SU-DHL-6 (cell line): ENCODE data around the gene DRD4.

Source experiments
- H2AFZ ChIP-seq: fragments of 200-600 bp; sonication (generic); 2 replicates; pipeline ENCODE4 v1.6.1; 2014; ENCODE audit warnings: low read depth, mild to moderate bottlenecking, moderate library complexity, mixed read lengths, antibody characterized with exemption, low read length; ENCODE audit not compliant: severe bottlenecking
- H3F3A ChIP-seq: fragments of 200-600 bp; shearing (Covaris generic); 2 replicates; pipeline ENCODE4 v1.6.0; 2016; ENCODE audit warnings: antibody characterized with exemption, mild to moderate bottlenecking; ENCODE audit not compliant: insufficient read depth
- H3K27ac ChIP-seq: fragments of 200-600 bp; sonication (generic); 2 replicates; pipeline ENCODE4 v1.5.1; 2016; ENCODE audit warnings: low read depth, mild to moderate bottlenecking, low read length, moderate library complexity, mixed read lengths
- H3K27me3 ChIP-seq: fragments of 200-600 bp; sonication (generic), shearing (Covaris generic); 2 replicates; pipeline ENCODE4 v1.6.0; 2014; ENCODE audit warnings: mild to moderate bottlenecking, low read length
- H3K36me3 ChIP-seq: fragments of 200-600 bp; sonication (generic); 2 replicates; pipeline ENCODE4 v1.6.1; 2014; ENCODE audit warnings: mild to moderate bottlenecking, low read length, mixed read lengths
- H3K4me2 ChIP-seq: fragments of 300-600, 200-600 bp; shearing (Covaris generic), sonication (generic); 2 replicates; pipeline ENCODE4 v1.6.0; 2014; ENCODE audit warnings: low read length, low read depth, mild to moderate bottlenecking; ENCODE audit not compliant: poor library complexity, severe bottlenecking
- H3K4me3 ChIP-seq: fragments of 200-600 bp; sonication (generic); 2 replicates; pipeline ENCODE4 v1.5.1; 2014; ENCODE audit warnings: antibody characterized with exemption, low read length, mild to moderate bottlenecking, mixed read lengths; ENCODE audit not compliant: insufficient read depth, poor library complexity, severe bottlenecking
- H3K79me2 ChIP-seq: fragments of 200-600 bp; sonication (generic); 2 replicates; pipeline ENCODE4 v1.6.1; 2014; ENCODE audit warnings: mild to moderate bottlenecking, low read length, moderate library complexity; ENCODE audit not compliant: insufficient read depth
- H3K9ac ChIP-seq: fragments of 200-600 bp; sonication (generic); 2 replicates; pipeline ENCODE4 v1.7.0; 2014; ENCODE audit warnings: mild to moderate bottlenecking, low read length
- H3K9me2 ChIP-seq: fragments of 200-600 bp; sonication (generic); replicated peaks from 2 replicates; pipeline ENCODE4 v1.6.1; 2014; ENCODE audit warnings: low read length; ENCODE audit not compliant: insufficient read depth
- H3K9me3 ChIP-seq: fragments of 200-600 bp; sonication (generic); 2 replicates; pipeline ENCODE4 v1.6.1; 2014; ENCODE audit warnings: low read length, mixed read lengths; ENCODE audit not compliant: insufficient read depth
- H4K20me1 ChIP-seq: fragments of 200-600 bp; sonication (generic); 2 replicates; pipeline ENCODE4 v1.6.1; 2014; ENCODE audit warnings: low read depth, mild to moderate bottlenecking, antibody characterized with exemption, low read length, moderate library complexity, mixed read lengths
- CTCF ChIP-seq: fragments of 200-600 bp; sonication (generic); IDR thresholded peaks from one replicate; pipeline ENCODE4 v1.5.1; 2017; ENCODE audit warnings: antibody characterized with exemption, mild to moderate bottlenecking, low read length, moderate library complexity; ENCODE audit not compliant: insufficient read depth, poor library complexity, severe bottlenecking
- EZH2phosphoT487 ChIP-seq: fragments of 200-600 bp; sonication (generic), shearing (Covaris generic); conservative IDR thresholded peaks from 2 replicates; pipeline ENCODE4 v1.6.1; 2018; ENCODE audit warnings: mild to moderate bottlenecking, antibody characterized with exemption, low read length, moderate library complexity, mixed read lengths

Gene DRD4

GRCh38 chr11:680970-681369, 43.9 kb downstream of the DRD4 start:
- no peak overlapping the region for H3K4me3 ChIP-seq
- no peaks in the 10 kb centered on the region for H3K79me2 ChIP-seq
- 0 out of 2 replicates have a peak, but pooled peaks cover 4% of the 10 kb centered on the region for H3K36me3 ChIP-seq
- H3K27ac ChIP-seq, result no peak overlapping the region
- no peaks in the 10 kb centered on the region for H3K9me2 ChIP-seq
- no peaks in the 10 kb centered on the region for H4K20me1 ChIP-seq
- no peaks in the 10 kb centered on the region for H3K27me3 ChIP-seq
- H2AFZ ChIP-seq, result no peak overlapping the region
- TF ChIP-seq CTCF, result no peak
- TF ChIP-seq EZH2phosphoT487, result no peak
- no peak overlapping the region for H3K4me2 ChIP-seq
- no peaks in the 10 kb centered on the region for H3K9me3 ChIP-seq
- H3K9ac ChIP-seq, result no peak overlapping the region
- no peaks in the 10 kb centered on the region for H3F3A ChIP-seq

GRCh38 chr11:686451-687243, 49.6 kb downstream of the DRD4 start:
- no peak for TF ChIP-seq CTCF
- Histone ChIP-seq H3K27me3 (no peaks in the 10 kb centered on the region), H3K4me2 (no peak overlapping the region), H3K9ac (no peak overlapping the region), H2AFZ (no peak overlapping the region), H4K20me1 (no peaks in the 10 kb centered on the region), H3K27ac (no peak overlapping the region), H3F3A (no peaks in the 10 kb centered on the region), H3K79me2 (no peaks in the 10 kb centered on the region), H3K9me2 (no peaks in the 10 kb centered on the region), H3K36me3 (no peaks in the 10 kb centered on the region), H3K9me3 (no peaks in the 10 kb centered on the region), H3K4me3 (no peak overlapping the region)

GRCh38 chr11:687751-688150, 50.7 kb downstream of the DRD4 start:
- Histone ChIP-seq H3K4me3 (no peak overlapping the region), H3K4me2 (no peak overlapping the region), H3F3A (no peaks in the 10 kb centered on the region), H3K27ac (no peak overlapping the region), H3K27me3 (no peaks in the 10 kb centered on the region), H3K9ac (no peak overlapping the region), H3K36me3 (no peaks in the 10 kb centered on the region), H3K9me2 (no peaks in the 10 kb centered on the region), H4K20me1 (no peaks in the 10 kb centered on the region), H2AFZ (no peak overlapping the region), H3K9me3 (no peaks in the 10 kb centered on the region), H3K79me2 (peaks cover under 1% of the 10 kb centered on the region)
- TF ChIP-seq CTCF, result no peak
- TF ChIP-seq EZH2phosphoT487, result no peak
